Measurements from ENCODE around the gene RAB40AL. TPM values are rescaled to one million over a fixed set of nuclear protein-coding genes. Genes with fewer than 3 reads are reported as not detected.

The RAB40AL gene
- total RNA-seq, 2 experiments from 2014 or later = 0.19 to 0.38 TPM

- BruUV-seq (replicated peaks) = no TSS peak
- Histone ChIP-seq H3K4me2 (ENCODE audit: low read length) (no peak overlapping the region), H3K9me2 (ENCODE audit: insufficient read depth, low read length) (no peaks in the 10 kb centered on the region), H2AFZ (ENCODE audit: low read length) (no peak overlapping the region), H3K27ac (ENCODE audit: low read depth, low read length, poor library complexity, severe bottlenecking) (no peak overlapping the region), H3K36me3 (ENCODE audit: insufficient read depth, low read length) (no peaks in the 10 kb centered on the region), H4K20me1 (ENCODE audit: insufficient read depth, low read length) (no peaks in the 10 kb centered on the region), H3K4me1 (ENCODE audit: insufficient read depth, low read length, poor library complexity, severe bottlenecking) (no peaks in the 10 kb centered on the region), H3K4me3 (ENCODE audit: low read depth, low read length, poor library complexity, severe bottlenecking) (no peak overlapping the region), H3K79me2 (ENCODE audit: insufficient read depth, low read depth, low read length) (no peaks in the 10 kb centered on the region), H3K9me3 (ENCODE audit: low read length) (no peaks in the 10 kb centered on the region)
- intact Hi-C loops (cut with micrococcal nuclease; ENCODE audit: unreplicated experiment) = no loop called here
- no peak for DNase-seq (ENCODE audit: low spot score)
- ChIA-PET POLR2A (no interaction called here), CTCF (ENCODE audit: unreplicated experiment) (no interaction called here)
- no peak for TF ChIP-seq EZH2phosphoT487 (IDR thresholded peaks at IDR 0.05; ENCODE audit: borderline replicate concordance, low read depth, low read length)
- TF ChIP-seq, protein P1, sequence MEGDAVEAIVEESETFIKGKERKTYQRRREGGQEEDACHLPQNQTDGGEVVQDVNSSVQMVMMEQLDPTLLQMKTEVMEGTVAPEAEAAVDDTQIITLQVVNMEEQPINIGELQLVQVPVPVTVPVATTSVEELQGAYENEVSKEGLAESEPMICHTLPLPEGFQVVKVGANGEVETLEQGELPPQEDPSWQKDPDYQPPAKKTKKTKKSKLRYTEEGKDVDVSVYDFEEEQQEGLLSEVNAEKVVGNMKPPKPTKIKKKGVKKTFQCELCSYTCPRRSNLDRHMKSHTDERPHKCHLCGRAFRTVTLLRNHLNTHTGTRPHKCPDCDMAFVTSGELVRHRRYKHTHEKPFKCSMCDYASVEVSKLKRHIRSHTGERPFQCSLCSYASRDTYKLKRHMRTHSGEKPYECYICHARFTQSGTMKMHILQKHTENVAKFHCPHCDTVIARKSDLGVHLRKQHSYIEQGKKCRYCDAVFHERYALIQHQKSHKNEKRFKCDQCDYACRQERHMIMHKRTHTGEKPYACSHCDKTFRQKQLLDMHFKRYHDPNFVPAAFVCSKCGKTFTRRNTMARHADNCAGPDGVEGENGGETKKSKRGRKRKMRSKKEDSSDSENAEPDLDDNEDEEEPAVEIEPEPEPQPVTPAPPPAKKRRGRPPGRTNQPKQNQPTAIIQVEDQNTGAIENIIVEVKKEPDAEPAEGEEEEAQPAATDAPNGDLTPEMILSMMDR (conservative IDR thresholded peaks at IDR 0.05; ENCODE audit: low read length) = no peak
These were observed 37.9 kb downstream of the RAB40AL start for GRCh38 chrX:102975016-102975415.

DNA sequence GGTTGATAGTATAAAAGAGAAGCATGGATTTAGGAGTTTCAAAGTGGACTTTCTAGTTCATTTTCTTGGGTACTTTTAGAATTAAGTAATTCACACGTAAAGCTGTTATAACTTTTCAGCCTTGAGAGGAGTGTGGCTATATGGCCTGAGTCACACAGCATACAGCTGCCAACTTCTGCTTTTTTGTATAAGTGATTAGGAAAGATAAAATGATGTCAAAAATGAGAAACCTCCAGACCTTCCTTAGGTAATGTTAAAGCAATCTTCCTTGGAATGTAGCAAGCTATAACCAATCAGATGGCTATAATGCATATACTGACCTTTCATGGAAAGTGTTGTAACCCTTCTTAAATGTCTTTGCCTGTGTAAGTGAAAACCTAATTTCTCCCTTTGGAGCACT lies 39.2 kb downstream of the RAB40AL start:
- Histone ChIP-seq H3K4me2 (ENCODE audit: low read length) (no peak overlapping the region), H2AFZ (ENCODE audit: low read length) (no peak overlapping the region), H4K20me1 (ENCODE audit: insufficient read depth, low read length) (no peaks in the 10 kb centered on the region), H3K4me3 (ENCODE audit: low read depth, low read length, poor library complexity, severe bottlenecking) (no peak overlapping the region), H3K9me2 (ENCODE audit: insufficient read depth, low read length) (no peaks in the 10 kb centered on the region), H3K79me2 (ENCODE audit: insufficient read depth, low read depth, low read length) (no peaks in the 10 kb centered on the region), H3K9me3 (ENCODE audit: low read length) (no peaks in the 10 kb centered on the region), H3K4me1 (ENCODE audit: insufficient read depth, low read length, poor library complexity, severe bottlenecking) (no peaks in the 10 kb centered on the region), H3K27ac (ENCODE audit: low read depth, low read length, poor library complexity, severe bottlenecking) (no peak overlapping the region), H3K36me3 (ENCODE audit: insufficient read depth, low read length) (no peaks in the 10 kb centered on the region)
- intact Hi-C loops (cut with micrococcal nuclease; ENCODE audit: unreplicated experiment) = no loop called here
- POLR2A ChIA-PET = no interaction called here
- DNase-seq (ENCODE audit: low spot score) = no peak
- BruUV-seq (replicated peaks) = no TSS peak
- CTCF ChIA-PET (ENCODE audit: unreplicated experiment) = no interaction called here
- TF ChIP-seq EZH2phosphoT487 (IDR thresholded peaks at IDR 0.05; ENCODE audit: borderline replicate concordance, low read depth, low read length) = no peak
- TF ChIP-seq, protein P1 (conservative IDR thresholded peaks at IDR 0.05; ENCODE audit: low read length) = no peak

GRCh38 chrX:102976793-102977495 lies 39.9 kb downstream of the RAB40AL start:
- ChIA-PET CTCF (ENCODE audit: unreplicated experiment) (no interaction called here), POLR2A (no interaction called here)
- TF ChIP-seq EZH2phosphoT487 (IDR thresholded peaks at IDR 0.05; ENCODE audit: borderline replicate concordance, low read depth, low read length) = no peak
- TF ChIP-seq, protein P1 (conservative IDR thresholded peaks at IDR 0.05; ENCODE audit: low read length) = no peak
- no peaks in the 10 kb centered on the region for H4K20me1 ChIP-seq (ENCODE audit: insufficient read depth, low read length)
- no peak overlapping the region for H3K4me2 ChIP-seq (ENCODE audit: low read length)
- BruUV-seq (replicated peaks) = no TSS peak
- no peak overlapping the region for H3K27ac ChIP-seq (ENCODE audit: low read depth, low read length, poor library complexity, severe bottlenecking)
- intact Hi-C loops (cut with micrococcal nuclease; ENCODE audit: unreplicated experiment) = no loop called here
- H3K79me2 ChIP-seq (ENCODE audit: insufficient read depth, low read depth, low read length) = no peaks in the 10 kb centered on the region
- no peaks in the 10 kb centered on the region for H3K36me3 ChIP-seq (ENCODE audit: insufficient read depth, low read length)
- no peak overlapping the region for H3K4me3 ChIP-seq (ENCODE audit: low read depth, low read length, poor library complexity, severe bottlenecking)
- no peak for DNase-seq (ENCODE audit: low spot score)
- no peaks in the 10 kb centered on the region for H3K9me2 ChIP-seq (ENCODE audit: insufficient read depth, low read length)
- H3K9me3 ChIP-seq (ENCODE audit: low read length) = no peaks in the 10 kb centered on the region
- no peaks in the 10 kb centered on the region for H3K4me1 ChIP-seq (ENCODE audit: insufficient read depth, low read length, poor library complexity, severe bottlenecking)
- no peak overlapping the region for H2AFZ ChIP-seq (ENCODE audit: low read length)

Measured in OCI-LY7 (cell line).